Epidermal melanocyte (primary cell): ENCODE measurements around the gene FXYD7.

ENCODE experiments used
- DNase-seq: peaks from one replicate; pipeline ENCODE4 v3.0.0; 2011; ENCODE audit warnings: low spot score; ENCODE audit not compliant: insufficient read length

FXYD7 gene

DNA sequence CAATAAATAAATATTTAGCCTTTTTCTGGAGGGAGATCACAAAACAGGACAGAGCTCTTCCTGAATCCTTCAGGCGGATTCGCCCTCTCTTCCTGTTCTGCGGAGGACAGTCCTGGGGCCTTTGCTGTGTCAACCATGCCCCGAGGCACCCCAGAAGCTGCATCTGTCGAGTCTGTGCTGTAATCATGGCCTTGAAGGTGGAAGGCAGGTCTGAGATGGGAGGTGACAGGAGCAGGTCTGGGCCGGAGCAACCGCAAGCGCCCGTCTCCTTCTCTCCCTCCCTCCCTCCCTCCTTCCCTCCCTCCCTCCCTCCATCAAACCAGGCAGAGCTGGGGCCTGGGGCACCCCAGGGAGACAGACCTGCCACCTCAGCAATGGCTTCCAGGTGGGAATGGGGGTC is 32.1 kb upstream of the FXYD7 start:
- DNase-seq, result no peak

DNA sequence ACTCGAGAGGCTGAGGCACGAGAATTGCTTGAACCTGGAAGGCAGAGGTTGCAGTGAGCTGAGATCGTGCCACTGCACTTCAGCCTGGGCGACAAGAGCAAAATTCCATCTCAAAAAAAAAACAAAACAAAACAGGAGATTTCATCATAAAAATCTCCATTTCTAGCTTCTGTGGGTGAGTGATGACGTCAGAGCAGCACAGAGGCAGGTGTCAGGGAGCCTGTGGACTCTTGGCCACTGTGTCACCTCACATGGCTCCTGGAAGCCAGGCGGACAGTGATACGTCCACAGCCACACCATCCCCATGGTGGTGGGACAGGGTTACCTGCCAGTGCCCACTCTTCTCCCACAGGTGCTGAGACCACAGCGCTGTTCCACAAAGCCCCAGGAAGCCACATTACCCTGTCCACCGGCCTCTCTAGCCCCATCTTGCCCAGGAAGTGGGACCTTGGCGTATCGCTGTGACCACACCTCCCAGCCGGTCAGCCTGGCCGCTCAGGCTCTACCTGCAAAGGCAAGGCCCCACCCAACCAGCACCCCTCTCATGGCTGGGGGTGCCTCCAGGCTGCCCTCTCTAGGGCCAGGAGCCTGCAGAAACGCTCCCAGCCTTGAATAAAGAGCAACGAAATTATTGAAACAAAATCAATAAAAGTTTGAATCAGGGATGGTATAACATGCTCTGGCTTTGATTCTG is 29.9 kb upstream of the FXYD7 start:
- no peak for DNase-seq

DNA sequence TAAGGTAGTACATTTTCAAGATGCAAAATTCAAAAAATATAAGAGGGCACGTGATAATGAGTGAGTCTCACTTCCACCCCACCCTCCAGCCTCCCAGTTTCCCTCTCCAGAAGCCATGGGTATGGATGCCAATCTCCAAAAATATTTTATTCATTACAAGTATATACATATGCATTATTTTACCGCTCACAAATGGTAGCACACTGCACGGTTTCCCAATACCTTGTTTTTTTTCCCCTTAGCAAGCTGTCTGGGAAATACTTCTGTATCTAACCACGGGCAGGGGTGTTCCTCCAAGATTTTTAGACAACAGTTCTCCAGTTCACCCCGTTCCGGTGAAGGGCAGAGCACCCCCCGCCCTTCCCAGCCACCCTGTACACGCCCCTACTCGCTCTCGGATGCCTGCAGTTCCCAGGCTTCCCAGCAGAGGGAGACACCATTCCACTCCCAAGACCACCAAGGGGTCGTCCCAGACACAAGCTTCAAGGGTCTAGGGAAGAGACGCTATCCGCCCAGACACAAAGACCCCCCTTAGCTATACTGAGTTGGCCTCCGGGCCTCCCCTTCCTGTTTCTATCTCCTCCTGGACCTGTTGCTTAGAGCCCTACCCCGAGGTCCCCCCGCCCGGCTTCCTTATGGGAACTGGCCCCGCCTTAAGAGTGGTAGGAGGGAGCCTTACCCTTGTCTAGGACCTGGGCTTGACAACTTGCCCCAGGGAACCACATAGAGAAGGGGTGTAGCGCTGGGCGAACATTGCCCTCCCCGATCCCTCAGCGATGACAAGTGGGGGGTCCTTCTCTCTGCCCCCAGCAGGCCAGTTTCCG is 28.5 kb upstream of the FXYD7 start:
- DNase-seq, result peak; percentile 91

GRCh38 chr19:35115177-35115951 is 27.7 kb upstream of the FXYD7 start, which contains the start of gene FXYD3:
FXYD3 (plus strand) TSS chr19:35115823; CDS start chr19:35119377, 3,554 bp downstream.
- peak; percentile 85 for DNase-seq

DNA sequence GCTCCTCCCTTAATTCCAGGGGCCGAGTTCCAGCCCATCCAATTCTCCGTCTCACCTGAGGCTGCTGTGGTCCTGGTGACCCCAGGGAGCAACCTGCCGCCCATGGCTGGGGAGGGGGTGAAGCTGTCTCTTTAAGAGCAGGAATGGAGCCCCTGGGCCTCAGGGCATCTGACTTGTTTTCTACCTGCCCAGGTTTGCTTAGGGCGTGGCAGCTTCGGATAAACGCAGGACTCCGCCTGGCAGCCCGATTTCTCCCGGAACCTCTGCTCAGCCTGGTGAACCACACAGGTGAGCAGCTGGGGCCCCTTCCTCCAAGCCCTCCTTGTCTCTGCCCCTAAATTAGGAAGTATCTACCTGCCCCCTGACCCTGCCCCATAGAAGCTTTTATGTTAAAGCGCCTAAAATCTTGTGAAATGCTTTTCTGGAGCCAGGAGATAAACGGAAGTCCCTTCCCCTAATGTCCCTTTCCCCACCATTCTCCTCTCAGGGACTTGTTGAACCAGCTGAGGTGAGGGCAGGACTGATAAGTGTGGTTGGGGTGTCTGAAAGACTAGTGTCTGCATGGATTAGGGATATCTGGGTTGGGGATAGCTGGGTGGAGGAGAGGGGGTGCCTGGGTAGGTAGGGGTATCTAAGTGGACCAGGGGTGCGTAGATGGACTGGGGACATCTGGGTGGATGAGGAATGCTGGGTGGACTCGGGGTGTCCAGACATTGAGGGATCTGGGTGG is 26.8 kb upstream of the FXYD7 start:
- DNase-seq, result no peak

- no peak for DNase-seq
These were observed 25.9 kb upstream of the FXYD7 start for GRCh38 chr19:35117116-35117515.

- no peak for DNase-seq
These were observed 25.3 kb upstream of the FXYD7 start for GRCh38 chr19:35117799-35118198.

GRCh38 chr19:35118268-35119020 is 24.6 kb upstream of the FXYD7 start:
- DNase-seq, result no peak

DNA sequence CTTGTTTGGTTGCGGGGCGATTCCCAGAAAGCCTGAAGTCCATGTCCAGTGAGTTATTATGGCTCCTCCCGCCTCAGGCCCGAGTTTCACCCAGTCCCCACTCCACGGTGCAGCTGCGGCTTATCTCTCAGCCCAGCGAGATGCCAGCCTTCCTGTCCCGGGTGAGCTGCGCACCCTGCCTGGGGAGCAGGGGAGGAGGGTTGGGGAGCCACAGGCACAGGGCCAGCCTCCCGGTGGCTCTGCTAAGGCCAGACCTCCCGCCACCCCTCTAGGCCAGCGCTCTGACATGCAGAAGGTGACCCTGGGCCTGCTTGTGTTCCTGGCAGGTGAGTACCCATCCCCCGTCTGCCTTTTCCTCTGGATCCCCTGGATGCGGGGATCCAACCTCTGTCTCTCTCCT is 24.0 kb upstream of the FXYD7 start:
- DNase-seq, result no peak

- no peak for DNase-seq
These were observed 23.4 kb upstream of the FXYD7 start for GRCh38 chr19:35119578-35120155.

- no peak for DNase-seq
These were observed 22.6 kb upstream of the FXYD7 start for GRCh38 chr19:35120492-35120891.

DNA sequence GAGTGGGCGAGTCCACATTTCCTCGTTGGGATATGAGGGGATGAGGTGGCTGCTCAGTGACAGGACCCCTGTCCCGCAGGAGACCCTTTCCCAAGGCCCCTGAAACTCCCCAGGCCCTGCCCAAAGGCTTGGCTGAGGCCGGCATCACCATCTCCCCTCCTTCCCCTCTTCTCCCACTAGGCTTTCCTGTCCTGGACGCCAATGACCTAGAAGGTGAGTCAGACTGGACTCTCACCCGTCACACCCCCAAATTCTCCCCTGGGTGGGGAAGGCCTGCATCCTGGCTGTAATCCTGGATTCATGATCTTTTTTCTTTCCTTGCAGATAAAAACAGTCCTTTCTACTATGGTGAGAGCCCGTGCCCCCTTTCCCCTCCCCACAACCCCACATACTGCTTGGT is 22.2 kb upstream of the FXYD7 start:
- DNase-seq, result no peak

- no peak for DNase-seq
These were observed 20.1 kb upstream of the FXYD7 start for GRCh38 chr19:35122687-35123551.

DNA sequence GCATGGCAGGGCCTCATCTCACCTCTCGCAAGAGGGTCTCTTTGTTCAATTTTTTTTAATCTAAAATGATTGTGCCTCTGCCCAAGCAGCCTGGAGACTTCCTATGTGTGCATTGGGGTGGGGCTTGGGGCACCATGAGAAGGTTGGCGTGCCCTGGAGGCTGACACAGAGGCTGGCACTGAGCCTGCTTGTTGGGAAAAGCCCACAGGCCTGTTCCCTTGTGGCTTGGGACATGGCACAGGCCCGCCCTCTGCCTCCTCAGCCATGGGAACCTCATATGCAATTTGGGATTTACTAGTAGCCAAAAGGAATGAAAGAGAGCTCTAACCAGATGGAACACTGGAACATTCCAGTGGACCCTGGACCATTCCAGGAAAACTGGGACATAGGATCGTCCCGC is 19.5 kb upstream of the FXYD7 start:
- DNase-seq, result peak; percentile 61

DNA sequence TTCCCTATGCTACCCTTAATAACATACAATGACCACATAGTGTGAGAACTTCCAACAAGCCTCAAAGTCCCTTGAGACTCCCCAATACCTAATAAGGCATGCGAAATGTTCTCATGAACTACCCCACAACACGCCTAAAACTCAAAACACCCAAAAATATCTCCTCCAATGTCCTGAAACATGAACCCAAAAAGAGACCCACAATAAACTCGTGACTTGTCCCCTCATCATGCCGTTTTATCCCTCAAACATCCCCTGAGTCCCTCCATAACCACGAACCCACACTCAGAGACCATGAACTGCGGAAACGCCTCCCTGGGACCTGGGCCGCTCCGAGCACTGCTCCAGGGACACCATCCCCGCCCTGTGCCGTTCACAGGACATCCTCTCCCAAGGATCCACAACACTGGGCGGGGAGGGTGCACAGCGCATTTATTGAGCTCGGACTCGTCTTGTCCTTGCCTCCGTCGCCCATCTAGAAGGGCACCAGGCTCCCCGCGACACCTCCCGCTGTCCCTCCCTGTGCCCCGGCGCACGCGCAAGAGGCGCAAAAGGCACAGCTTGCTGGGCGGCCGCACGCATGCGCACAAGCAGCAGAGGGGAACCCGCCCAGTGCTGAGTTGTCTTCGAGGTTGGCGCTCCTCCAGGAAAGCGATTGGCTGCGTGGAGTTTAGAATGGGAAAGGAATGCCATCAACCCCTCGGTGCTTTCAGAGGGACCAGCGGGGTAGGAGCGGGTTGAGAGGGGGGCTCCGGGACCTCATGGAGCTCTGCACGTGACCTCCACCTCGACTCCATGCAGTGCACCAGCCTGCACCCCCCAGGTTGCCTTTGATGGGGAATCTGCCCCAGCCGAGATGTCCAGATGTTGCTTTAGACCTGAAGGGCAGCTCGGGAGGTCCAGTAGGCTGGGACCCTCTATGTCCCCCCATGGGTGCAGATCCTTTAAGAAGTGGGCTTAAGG is 18.7 kb upstream of the FXYD7 start:
- DNase-seq, result peak; percentile 99

- no peak for DNase-seq
These were observed 17.8 kb upstream of the FXYD7 start for GRCh38 chr19:35125270-35125717.

GRCh38 chr19:35125749-35126623 is 17.1 kb upstream of the FXYD7 start:
- no peak for DNase-seq
